ENCODE results near the gene PTPRD. TPM values are rescaled to one million over a fixed set of nuclear protein-coding genes. Genes with fewer than 3 reads are reported as not detected.

The PTPRD gene
- total and polyA plus RNA-seq, 9 of the 15 experiments (the other 6 are each of a cell fraction or from before 2014, with no cell fraction given) = 0.11 TPM; not detected in 8

DNA sequence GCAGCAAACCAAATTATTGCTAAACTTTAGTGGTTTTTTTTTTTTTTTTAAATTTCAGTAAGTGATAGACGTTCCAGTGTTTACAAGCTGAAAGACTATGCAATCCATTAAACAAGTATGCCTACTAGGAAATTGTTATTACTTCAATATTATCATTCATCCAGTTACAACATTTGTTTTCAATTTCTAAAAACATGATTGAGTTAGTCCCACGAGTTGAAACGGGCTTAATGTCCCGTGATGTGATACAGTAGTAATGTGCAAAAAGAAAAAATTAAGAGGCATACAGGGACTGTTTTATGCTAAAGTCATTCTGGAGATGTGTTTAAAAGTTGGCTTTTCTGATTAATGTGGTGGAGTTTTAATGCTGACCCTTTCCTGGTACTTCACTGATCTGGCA, 2262.9 kb downstream of the PTPRD start:
- ChIA-PET POLR2A (no interaction called here), CTCF (ENCODE audit: low intra/inter-chr PET ratio) (no interaction called here)
- Histone ChIP-seq H2AFZ (ENCODE audit: low read depth, low read length) (no peak overlapping the region), H3K36me3 (ENCODE audit: control insufficient read depth, insufficient read depth, low read length) (no peaks in the 10 kb centered on the region), H3K27ac (ENCODE audit: extremely low read depth, low read depth, low read length) (no peak overlapping the region), H4K20me1 (replicated peaks; ENCODE audit: control insufficient read depth, insufficient read depth, low read length) (no peaks in the 10 kb centered on the region), H3K9me1 (ENCODE audit: control insufficient read depth, insufficient read depth, low read length) (no peaks in the 10 kb centered on the region), H3K27me3 (ENCODE audit: control insufficient read depth in 2 of 2, insufficient read depth in 2 of 2, low read length in 2 of 2) (no peaks in the 10 kb centered on the region), H3K79me2 (ENCODE audit: control insufficient read depth, insufficient read depth, low read length) (no peaks in the 10 kb centered on the region), H3K4me1 (replicated peaks in 1 of 2; ENCODE audit: control insufficient read depth in 2 of 2, insufficient read depth in 2 of 2, low read length in 2 of 2) (no peaks in the 10 kb centered on the region), H3K9ac (ENCODE audit: insufficient read depth in 1 of 2, low read depth in 2 of 2, low read length in 2 of 2) (no peak overlapping the region), H3K4me2 (ENCODE audit: insufficient read depth, low read length) (no peak overlapping the region), H3K4me3 (no peak overlapping the region), H3K9me3 (replicated peaks; ENCODE audit: control insufficient read depth, insufficient read depth, low read depth, low read length) (no peaks in the 10 kb centered on the region)
- no peak for ATAC-seq
- in situ Hi-C loops (cut with MboI) = no loop called here
- 0% methylated on average over 4 of the region's 4 CpGs for WGBS (ENCODE audit: insufficient coverage, low coverage, missing lambda C conversion rate)
- DNase-seq (ENCODE audit: extremely low read depth in 1 of 4, low spot score in 3 of 4) = no peak
- FAIRE-seq = no peak
- intact Hi-C loops (cut with micrococcal nuclease) = no loop called here
- no TSS peak for BruUV-seq (replicated peaks)
- no peak for TF ChIP-seq ZNF311 (CRISPR knock-in tag; IDR thresholded peaks at IDR 0.05)
- no peak for TF ChIP-seq ZNF592 (IDR thresholded peaks at IDR 0.05)
- no peak for TF ChIP-seq MBD1 (CRISPR knock-in tag; IDR thresholded peaks at IDR 0.05)
- no peak for TF ChIP-seq ZSCAN29 (IDR thresholded peaks at IDR 0.05)
- TF ChIP-seq ZBTB8A (IDR thresholded peaks at IDR 0.05; ENCODE audit: partially characterized antibody) = no peak
- TF ChIP-seq RAD21 (CRISPR knock-in tag; conservative IDR thresholded peaks at IDR 0.05 in 1 of 2, IDR thresholded peaks at IDR 0.05 in 1 of 2) = no peak
- no peak for TF ChIP-seq EP300 (IDR thresholded peaks at IDR 0.05; ENCODE audit: low read length)
- TF ChIP-seq SIX5 (IDR thresholded peaks at IDR 0.05; ENCODE audit: borderline replicate concordance in 1 of 2, insufficient read depth in 1 of 2, low read depth in 1 of 2, low read length in 2 of 2) = no peak
- TF ChIP-seq NBN (IDR thresholded peaks at IDR 0.05; ENCODE audit: low read depth) = no peak
- TF ChIP-seq DDX20 (tag; IDR thresholded peaks at IDR 0.05; ENCODE audit: low read depth) = no peak
- TF ChIP-seq SMARCA5 (IDR thresholded peaks at IDR 0.05) = no peak
- TF ChIP-seq POLR2B (IDR thresholded peaks at IDR 0.05; ENCODE audit: low read depth, partially characterized antibody) = no peak
- no peak for TF ChIP-seq ZNF707 (CRISPR knock-in tag; conservative IDR thresholded peaks at IDR 0.05)
- TF ChIP-seq, protein P1, sequence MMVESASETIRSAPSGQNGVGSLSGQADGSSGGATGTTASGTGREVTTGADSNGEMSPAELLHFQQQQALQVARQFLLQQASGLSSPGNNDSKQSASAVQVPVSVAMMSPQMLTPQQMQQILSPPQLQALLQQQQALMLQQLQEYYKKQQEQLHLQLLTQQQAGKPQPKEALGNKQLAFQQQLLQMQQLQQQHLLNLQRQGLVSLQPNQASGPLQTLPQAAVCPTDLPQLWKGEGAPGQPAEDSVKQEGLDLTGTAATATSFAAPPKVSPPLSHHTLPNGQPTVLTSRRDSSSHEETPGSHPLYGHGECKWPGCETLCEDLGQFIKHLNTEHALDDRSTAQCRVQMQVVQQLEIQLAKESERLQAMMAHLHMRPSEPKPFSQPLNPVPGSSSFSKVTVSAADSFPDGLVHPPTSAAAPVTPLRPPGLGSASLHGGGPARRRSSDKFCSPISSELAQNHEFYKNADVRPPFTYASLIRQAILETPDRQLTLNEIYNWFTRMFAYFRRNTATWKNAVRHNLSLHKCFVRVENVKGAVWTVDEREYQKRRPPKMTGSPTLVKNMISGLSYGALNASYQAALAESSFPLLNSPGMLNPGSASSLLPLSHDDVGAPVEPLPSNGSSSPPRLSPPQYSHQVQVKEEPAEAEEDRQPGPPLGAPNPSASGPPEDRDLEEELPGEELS (CRISPR knock-in tag; IDR thresholded peaks at IDR 0.05; ENCODE audit: borderline replicate concordance) = no peak
- no peak for TF ChIP-seq PHF20 (IDR thresholded peaks at IDR 0.05; ENCODE audit: partially characterized antibody)
